PC-9 (cell line): ENCODE measurements around the gene GALNT16. TPM values are rescaled to one million over a fixed set of nuclear protein-coding genes. Genes with fewer than 3 reads are reported as not detected.

Experiments used
- BruUV-seq: library from RNA; stranded (reverse); fragments of 400-500 nt; replicated peaks from 2 replicates; lab custom pipeline; 2021; lab: Mats Ljungman, UMichigan
- CTCF ChIA-PET: fragments of 300-600 bp; sonication (Branson Sonifier 250); formaldehyde crosslinking; loops from one replicate; lab custom pipeline; 2022; ENCODE audit warnings: antibody characterized with exemption; lab: Charles Lee
- POLR2A ChIA-PET: fragments of 300-600 bp; sonication (Branson Sonifier 250); formaldehyde crosslinking; loops from one replicate; lab custom pipeline; 2022; ENCODE audit warnings: antibody characterized with exemption; ENCODE audit not compliant: unreplicated experiment; lab: Charles Lee
- DNase-seq, 2 experiments: peaks; one replicate each; pipeline versions ENCODE4 v3.0.0 to v3.0.0-alpha.2; 2015 to 2022; ENCODE audit warnings: mixed read lengths in 1 of 2
- H2AFZ ChIP-seq: fragments of 200-600 bp; sonication (generic); 2 replicates; pipeline ENCODE4 v1.8.1; 2017; ENCODE audit warnings: antibody characterized with exemption
- H3F3A ChIP-seq: fragments of 200-600 bp; sonication (generic); 2 replicates; pipeline ENCODE4 v1.8.1; 2017; ENCODE audit warnings: antibody characterized with exemption, mild to moderate bottlenecking, low read depth; ENCODE audit not compliant: insufficient read depth
- H3K27ac ChIP-seq: fragments of 200-600 bp; sonication (generic); 2 replicates; pipeline ENCODE4 v1.6.1; 2016; ENCODE audit warnings: mixed run types
- H3K27me3 ChIP-seq: fragments of 200-600 bp; sonication (generic); 2 replicates; pipeline ENCODE4 v1.6.1; 2016; ENCODE audit warnings: low read depth, mixed run types; ENCODE audit not compliant: insufficient read depth
- H3K36me3 ChIP-seq: fragments of 200-600 bp; sonication (generic); 2 replicates; pipeline ENCODE4 v1.6.1; 2016; ENCODE audit warnings: low read depth, mixed run types
- H3K4me1 ChIP-seq: fragments of 200-600 bp; sonication (generic); replicated peaks from 2 replicates; pipeline ENCODE4 v1.6.1; 2016; ENCODE audit warnings: mixed run types; ENCODE audit not compliant: insufficient read depth
- H3K4me2 ChIP-seq: fragments of 200-600 bp; sonication (generic); 2 replicates; pipeline ENCODE4 v1.6.1; 2017; ENCODE audit warnings: mixed run types
- H3K4me3 ChIP-seq: fragments of 200-600 bp; sonication (generic); 2 replicates; pipeline ENCODE4 v1.6.1; 2016; ENCODE audit warnings: mixed run types
- H3K79me2 ChIP-seq: fragments of 200-600 bp; sonication (generic); 2 replicates; pipeline ENCODE4 v1.6.1; 2017; ENCODE audit warnings: low read depth, mixed run types
- H3K9me2 ChIP-seq: fragments of 200-600 bp; sonication (generic); 2 replicates; pipeline ENCODE4 v1.8.1; 2017; ENCODE audit warnings: mild to moderate bottlenecking; ENCODE audit not compliant: insufficient read depth
- H3K9me3 ChIP-seq: fragments of 200-600 bp; sonication (generic); 2 replicates; pipeline ENCODE4 v1.8.1; 2016; ENCODE audit warnings: low read depth; ENCODE audit not compliant: insufficient read depth
- H4K20me1 ChIP-seq: fragments of 200-600 bp; sonication (generic); 2 replicates; pipeline ENCODE4 v1.8.1; 2017; ENCODE audit not compliant: insufficient read depth
- CTCF ChIP-seq: fragments of 200-600 bp; sonication (generic); conservative IDR thresholded peaks from 2 replicates; pipeline ENCODE4 v1.6.1; 2017; ENCODE audit warnings: mixed run types, antibody characterized with exemption, mild to moderate bottlenecking, moderate library complexity
- EZH2 ChIP-seq: fragments of 200-600 bp; sonication (generic); IDR thresholded peaks from 2 replicates; pipeline ENCODE4 v1.8.0; 2017; ENCODE audit warnings: antibody characterized with exemption, low read depth
- intact Hi-C: fragments of 100-400 bp; cut with micrococcal nuclease; formaldehyde crosslinking; loops from one replicate; pipeline ENCODE4 v1.10.0; 2022; ENCODE audit not compliant: unreplicated experiment
- total RNA-seq: library from RNA; stranded (reverse); gene quantifications from 2 replicates; pipeline ENCODE4 v1.2.3, GENCODE V29; 2021

GALNT16 gene
- total RNA-seq, 1 experiment from 2014 or later, result 22.8 TPM

- Histone ChIP-seq H3K4me3 (no peak overlapping the region), H3K4me1 (no peaks in the 10 kb centered on the region), H4K20me1 (no peaks in the 10 kb centered on the region), H3K27me3 (no peaks in the 10 kb centered on the region; the same call in 1 of the 2 replicates), H3K9me3 (no peaks in the 10 kb centered on the region), H3K9me2 (no peaks in the 10 kb centered on the region), H3K27ac (no peak overlapping the region), H3K79me2 (no peaks in the 10 kb centered on the region), H3K36me3 (no peaks in the 10 kb centered on the region), H2AFZ (no peak overlapping the region), H3F3A (no peaks in the 10 kb centered on the region), H3K4me2 (no peak overlapping the region)
- DNase-seq, result no peak
- intact Hi-C loops, result no loop called here
- ChIA-PET CTCF (no interaction called here), POLR2A (no interaction called here)
- BruUV-seq, result no TSS peak
- TF ChIP-seq EZH2, result no peak
- no peak for TF ChIP-seq CTCF
Observed at GRCh38 chr14:69249603-69250002, 10.4 kb upstream of the GALNT16 start.

- ChIA-PET POLR2A (no interaction called here), CTCF (no interaction called here)
- Histone ChIP-seq H3K9me2 (no peaks in the 10 kb centered on the region), H4K20me1 (no peaks in the 10 kb centered on the region), H3K4me1 (no peaks in the 10 kb centered on the region), H3K9me3 (no peaks in the 10 kb centered on the region), H3K36me3 (no peaks in the 10 kb centered on the region), H3K27ac (no peak overlapping the region), H3F3A (no peaks in the 10 kb centered on the region), H2AFZ (no peak overlapping the region), H3K4me3 (no peak overlapping the region), H3K4me2 (no peak overlapping the region), H3K79me2 (no peaks in the 10 kb centered on the region), H3K27me3 (no peaks in the 10 kb centered on the region; the same call in 1 of the 2 replicates)
- intact Hi-C loops, result no loop called here
- TF ChIP-seq CTCF, result no peak
- no peak for TF ChIP-seq EZH2
- no TSS peak for BruUV-seq
- DNase-seq, result no peak
Observed at GRCh38 chr14:69252851-69253250, 7.1 kb upstream of the GALNT16 start.

DNA sequence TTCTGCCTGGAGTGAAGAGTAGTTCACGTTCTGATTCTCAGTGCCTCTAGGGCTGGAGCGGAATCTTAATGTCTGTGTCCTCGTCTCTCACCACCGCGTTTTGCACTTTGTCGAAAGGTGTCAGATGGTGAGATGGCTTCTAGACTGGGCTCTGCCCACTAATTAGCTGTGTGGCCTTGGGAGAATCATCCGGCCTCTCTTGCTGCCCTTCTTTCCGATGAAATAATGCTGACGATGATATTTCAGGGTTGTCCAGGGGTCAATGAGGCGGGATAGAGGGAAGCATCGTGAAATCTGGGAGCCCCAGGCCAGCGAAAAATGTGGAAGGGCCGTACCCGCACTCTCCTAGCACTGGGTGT, 811 bp upstream of the GALNT16 start:
- DNase-seq, result no peak
- no peaks in the 10 kb centered on the region for H3K79me2 ChIP-seq
- H3K27me3 ChIP-seq, result peaks cover 19% of the 10 kb centered on the region; the same call in 1 of the 2 replicates
- intact Hi-C loops, result no loop called here
- no peak overlapping the region for H3K4me3 ChIP-seq
- TF ChIP-seq EZH2, result no peak
- H3K9me3 ChIP-seq, result no peaks in the 10 kb centered on the region
- H4K20me1 ChIP-seq, result no peaks in the 10 kb centered on the region
- no peaks in the 10 kb centered on the region for H3K9me2 ChIP-seq
- no peaks in the 10 kb centered on the region for H3F3A ChIP-seq
- H3K27ac ChIP-seq, result no peak overlapping the region
- H2AFZ ChIP-seq, result no peak overlapping the region
- ChIA-PET CTCF (interaction anchor here (0.6 kb wide), 1 partner anchor 1835 kb away, joined by 4 read pairs; no protein-coding TSS in a partner anchor), POLR2A (no interaction called here)
- no peaks in the 10 kb centered on the region for H3K4me1 ChIP-seq
- H3K4me2 ChIP-seq, result no peak overlapping the region
- no TSS peak for BruUV-seq
- no peaks in the 10 kb centered on the region for H3K36me3 ChIP-seq
